K562 (cell line): ENCODE data around the gene AP3M1.

Experiments
- CHD2 ChIP-seq: IDR thresholded peaks from 2 replicates; pipeline ENCODE4 v1.6.1; 2011; ENCODE audit warnings: low read depth, low read length
- EHMT2 ChIP-seq: fragments of 450-650 bp; IDR thresholded peaks from 2 replicates; pipeline ENCODE4 v1.6.1; 2018; ENCODE audit warnings: antibody characterized with exemption
- SRF ChIP-seq, 2 experiments: fragments of 250-450, 450-650 bp in 1 of 2; sonication (Bioruptor Pico) in 1 of 2; sonication (generic) in 1 of 2; formaldehyde crosslinking; IDR thresholded peaks; 2 replicates each; pipeline versions ENCODE4 v1.5.0 to v1.5.1; 2020 to 2022; ENCODE audit warnings: mild to moderate bottlenecking in 1 of 2, missing genetic modification reagents in 1 of 2
- TF ChIP-seq, protein P1 (sequence below), 3 experiments: IDR thresholded peaks in 2 of 3; conservative IDR thresholded peaks in 1 of 3; 2 replicates each; pipeline ENCODE4 v1.5.1; 2011 to 2012; ENCODE audit warnings: low read length in 3 of 3, mild to moderate bottlenecking in 3 of 3, control low read depth in 2 of 3, improper control_type of control experiment in 1 of 3, inconsistent platforms in 1 of 3, low read depth in 1 of 3, mixed read lengths in 1 of 3, moderate library complexity in 1 of 3; ENCODE audit not compliant: insufficient read depth in 2 of 3
- TF ChIP-seq, protein P2 (sequence below), 2 experiments: fragments of 450-650 bp in 1 of 2; IDR thresholded peaks; 2 replicates each; pipeline ENCODE4 v1.6.1; 2011 to 2017; ENCODE audit warnings: low read depth in 2 of 2, antibody characterized with exemption in 1 of 2, borderline replicate concordance in 1 of 2, low read length in 1 of 2, mild to moderate bottlenecking in 1 of 2, mixed read lengths in 1 of 2; ENCODE audit not compliant: control insufficient read depth in 1 of 2

DNA sequence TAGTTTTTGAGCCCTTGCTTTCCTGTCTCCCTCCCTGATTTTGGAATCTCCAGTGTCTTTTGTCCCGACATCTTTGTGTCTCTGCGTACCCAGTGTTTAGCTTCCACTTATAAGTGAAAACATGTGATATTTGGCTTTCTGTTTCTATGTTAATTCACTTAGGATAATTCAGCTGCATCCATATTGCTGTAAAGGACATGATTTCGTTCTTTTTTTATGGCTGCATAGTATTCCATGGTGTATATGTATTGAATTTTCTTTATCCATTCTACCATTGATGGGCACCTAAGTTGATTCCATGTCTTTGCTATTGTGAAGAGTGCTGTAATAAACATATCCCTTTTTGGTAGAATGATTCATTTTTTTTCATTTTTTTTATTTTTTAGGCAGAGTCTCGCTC lies 48.7 kb upstream of the AP3M1 start:
- TF ChIP-seq, protein P1, sequence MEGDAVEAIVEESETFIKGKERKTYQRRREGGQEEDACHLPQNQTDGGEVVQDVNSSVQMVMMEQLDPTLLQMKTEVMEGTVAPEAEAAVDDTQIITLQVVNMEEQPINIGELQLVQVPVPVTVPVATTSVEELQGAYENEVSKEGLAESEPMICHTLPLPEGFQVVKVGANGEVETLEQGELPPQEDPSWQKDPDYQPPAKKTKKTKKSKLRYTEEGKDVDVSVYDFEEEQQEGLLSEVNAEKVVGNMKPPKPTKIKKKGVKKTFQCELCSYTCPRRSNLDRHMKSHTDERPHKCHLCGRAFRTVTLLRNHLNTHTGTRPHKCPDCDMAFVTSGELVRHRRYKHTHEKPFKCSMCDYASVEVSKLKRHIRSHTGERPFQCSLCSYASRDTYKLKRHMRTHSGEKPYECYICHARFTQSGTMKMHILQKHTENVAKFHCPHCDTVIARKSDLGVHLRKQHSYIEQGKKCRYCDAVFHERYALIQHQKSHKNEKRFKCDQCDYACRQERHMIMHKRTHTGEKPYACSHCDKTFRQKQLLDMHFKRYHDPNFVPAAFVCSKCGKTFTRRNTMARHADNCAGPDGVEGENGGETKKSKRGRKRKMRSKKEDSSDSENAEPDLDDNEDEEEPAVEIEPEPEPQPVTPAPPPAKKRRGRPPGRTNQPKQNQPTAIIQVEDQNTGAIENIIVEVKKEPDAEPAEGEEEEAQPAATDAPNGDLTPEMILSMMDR (IDR thresholded peaks at IDR 0.05 in 2 of 3, conservative IDR thresholded peaks at IDR 0.05 in 1 of 3; ENCODE audit: insufficient read depth in 2 of 3, low read depth in 1 of 3, low read length in 3 of 3): no peak
- TF ChIP-seq EHMT2 (no peak), CHD2 (no peak), SRF (CRISPR knock-in tag; IDR thresholded peaks at IDR 0.05) (no peak)
- TF ChIP-seq, protein P2, sequence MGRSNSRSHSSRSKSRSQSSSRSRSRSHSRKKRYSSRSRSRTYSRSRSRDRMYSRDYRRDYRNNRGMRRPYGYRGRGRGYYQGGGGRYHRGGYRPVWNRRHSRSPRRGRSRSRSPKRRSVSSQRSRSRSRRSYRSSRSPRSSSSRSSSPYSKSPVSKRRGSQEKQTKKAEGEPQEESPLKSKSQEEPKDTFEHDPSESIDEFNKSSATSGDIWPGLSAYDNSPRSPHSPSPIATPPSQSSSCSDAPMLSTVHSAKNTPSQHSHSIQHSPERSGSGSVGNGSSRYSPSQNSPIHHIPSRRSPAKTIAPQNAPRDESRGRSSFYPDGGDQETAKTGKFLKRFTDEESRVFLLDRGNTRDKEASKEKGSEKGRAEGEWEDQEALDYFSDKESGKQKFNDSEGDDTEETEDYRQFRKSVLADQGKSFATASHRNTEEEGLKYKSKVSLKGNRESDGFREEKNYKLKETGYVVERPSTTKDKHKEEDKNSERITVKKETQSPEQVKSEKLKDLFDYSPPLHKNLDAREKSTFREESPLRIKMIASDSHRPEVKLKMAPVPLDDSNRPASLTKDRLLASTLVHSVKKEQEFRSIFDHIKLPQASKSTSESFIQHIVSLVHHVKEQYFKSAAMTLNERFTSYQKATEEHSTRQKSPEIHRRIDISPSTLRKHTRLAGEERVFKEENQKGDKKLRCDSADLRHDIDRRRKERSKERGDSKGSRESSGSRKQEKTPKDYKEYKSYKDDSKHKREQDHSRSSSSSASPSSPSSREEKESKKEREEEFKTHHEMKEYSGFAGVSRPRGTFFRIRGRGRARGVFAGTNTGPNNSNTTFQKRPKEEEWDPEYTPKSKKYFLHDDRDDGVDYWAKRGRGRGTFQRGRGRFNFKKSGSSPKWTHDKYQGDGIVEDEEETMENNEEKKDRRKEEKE (IDR thresholded peaks at IDR 0.05; ENCODE audit: borderline replicate concordance in 1 of 2, control insufficient read depth in 1 of 2, low read depth in 2 of 2, low read length in 1 of 2): no peak
